Pancreas (tissue), 10 donors: ENCODE results near the gene SOSTDC1. TPM values are rescaled to one million over a fixed set of nuclear protein-coding genes. Genes with fewer than 3 reads are reported as not detected.

Experiments
- ATAC-seq, 4 donors: fragments of 200-7000 bp; cut with Tn5 transposase; one replicate each; pipeline versions ENCODE4 v1.8.0 to v1.9.1; 2020; ENCODE audit warnings: mild to moderate bottlenecking in 4 of 4, moderate library complexity in 4 of 4
- DNase-seq, 6 donors: peaks; one replicate each; pipeline ENCODE4 v3.0.0-alpha.2; 2020
- FAIRE-seq: peaks from 2 replicates; lab custom pipeline; 2012; peaks lifted over from hg19 to GRCh38; lab: Jason Lieb, UNC
- H3K27ac ChIP-seq, 4 donors: fragments of 200-600 bp; sonication (generic); 1 replicate in 3 of 4; 2 replicates in 1 of 4; pipeline versions ENCODE4 v1.5.0 to v1.8.0; 2020
- H3K27me3 ChIP-seq, 4 donors: fragments of 200-600 bp; one replicate each; pipeline ENCODE4 v1.8.0; 2021
- H3K36me3 ChIP-seq, 3 donors: fragments of 200-600 bp; sonication (generic) in 1 of 3; one replicate each; pipeline versions ENCODE4 v1.5.0 to v1.8.0; 2020 to 2021
- H3K4me1 ChIP-seq, 3 donors: fragments of 200-600 bp; one replicate each; pipeline ENCODE4 v1.8.0; 2021
- H3K4me3 ChIP-seq, 4 donors: fragments of 200-600 bp; sonication (generic) in 2 of 4; one replicate each; pipeline versions ENCODE4 v1.5.0 to v1.8.0; 2020 to 2021
- H3K9me3 ChIP-seq, 4 donors: fragments of 200-600 bp; one replicate each; pipeline ENCODE4 v1.8.0; 2021
- CTCF ChIP-seq, 4 donors: fragments of 200-600 bp; sonication (generic) in 3 of 4; IDR thresholded peaks; one replicate each; pipeline versions ENCODE4 v1.5.0 to v1.8.0; 2021; ENCODE audit warnings: antibody characterized with exemption in 4 of 4
- WGBS, 2 donors: extraction: QIAGEN DNeasy Blood & Tissue Kit; methylation state at CpG; one replicate each; pipeline ENCODE4 v1.1.7; 2013; 5-methylcytosine and 5-hydroxymethylcytosine counted together
- intact Hi-C, 3 donors: fragments of 100-400 bp; cut with DNase I; formaldehyde crosslinking; loops; one replicate each; pipeline versions ENCODE4 v1.11.1 to v1.14.2; 2022
- polyA plus RNA-seq, 2 donors: library from polyadenylated mRNA; stranded (reverse); fragments of 200-250 nt; gene quantifications; one replicate each; pipeline ENCODE4 v1.2.3, GENCODE V29; 2013
- total RNA-seq, 6 donors: library from RNA; stranded (reverse); fragmentation: NEBNext Ultra II Directional in 4 of 6; extraction: Animal tissue kit (Norgen Biotek cat#: 25700) in 4 of 6; gene quantifications; one replicate each; pipeline versions ENCODE4 v1.2.1 to v1.2.4, GENCODE V29; 2021 to 2023
- donor health status: healthy with polysubstance abuse.
- donor health status: DM: no; HTN: no; CAD: no; lungs with moderate emphysema.
- donor health status: DM: no; HTN: no; CAD: no.
- donor health status: control.
- donor health status: control.
- donor health status: Bipolar disorder and iron deficiency.
- donor health status: DM: yes; HTN: yes; CAD: no.
- donor health status: DM: no; HTN: no; CAD: no.
- donor health status: DM: no; HTN: no; CAD: no.
- donor health status: DM: yes; HTN: yes; CAD: no.

SOSTDC1 gene
- total and polyA plus RNA-seq, 8 donors, result 0.12 to 1.3 (median 0.21) TPM; not detected in 3

GRCh38 chr7:16422917-16423316 is 42.6 kb downstream of the SOSTDC1 start:
- 83 to 90% methylated on average over 3 of the region's 3 CpGs for WGBS, 2 donors
- Histone ChIP-seq H3K4me3 (no peak overlapping the region), H3K36me3 (no peaks in the 10 kb centered on the region), H3K27ac (no peak overlapping the region), H3K27me3 (no peaks in the 10 kb centered on the region), H3K4me1 (peaks cover 0 to 13% (median 9%) of the 10 kb centered on the region in 3 donors), H3K9me3 (no peaks in the 10 kb centered on the region)
- no peak for FAIRE-seq
- TF ChIP-seq CTCF (IDR thresholded peaks at IDR 0.05), result no peak
- DNase-seq, result no peak
- ATAC-seq, result no peak
- intact Hi-C loops, result no loop called here

GRCh38 chr7:16422103-16422435 is 43.5 kb downstream of the SOSTDC1 start:
- Histone ChIP-seq H3K4me1 (peaks cover 0 to 13% (median 9%) of the 10 kb centered on the region in 3 donors), H3K36me3 (no peaks in the 10 kb centered on the region), H3K27ac (peak overlapping the region; percentile 93 to 99 (median 96)), H3K9me3 (no peaks in the 10 kb centered on the region), H3K27me3 (no peaks in the 10 kb centered on the region), H3K4me3 (peak overlapping the region in 1 of 4 donors; percentile 79)
- ATAC-seq (no peak), FAIRE-seq (no peak), DNase-seq (no peak)
- WGBS, 2 donors, result 44 to 65% methylated on average over 1 of the region's 1 CpG
- TF ChIP-seq CTCF (IDR thresholded peaks at IDR 0.05), result no peak
- intact Hi-C loops, result no loop called here

- peaks cover 0 to 13% (median 9%) of the 10 kb centered on the region in 3 donors for H3K4me1 ChIP-seq
- H3K27ac ChIP-seq, result peak within 1 kb of the TSS; percentile 93 to 99 (median 96)
- no peaks in the 10 kb centered on the region for H3K36me3 ChIP-seq
- no peak for TF ChIP-seq CTCF (IDR thresholded peaks at IDR 0.05)
- peak; percentile 32 to 80 (median 48) for DNase-seq
- H3K9me3 ChIP-seq, result no peaks in the 10 kb centered on the region
- H3K27me3 ChIP-seq, result no peaks in the 10 kb centered on the region
- ATAC-seq, result peak; percentile 56 to 70 (median 61)
- H3K4me3 ChIP-seq, result peak within 1 kb of the TSS; percentile 47 to 79 (median 62)
- 6 to 9% methylated on average over 42 to 50 of the region's 50 CpGs for WGBS, 2 donors
- no peak for FAIRE-seq
- intact Hi-C loops, result no loop called here
Measured at GRCh38 chr7:16421333-16422102, 44.0 kb downstream of the SOSTDC1 start, which contains the start of gene CRPPA. CRPPA (minus strand) TSS chr7:16421538; CDS start chr7:16421322, 216 bp downstream.

- Histone ChIP-seq H3K4me1 (peaks cover 0 to 13% (median 9%) of the 10 kb centered on the region in 3 donors), H3K36me3 (no peaks in the 10 kb centered on the region), H3K27me3 (no peaks in the 10 kb centered on the region), H3K4me3 (peak overlapping the region; percentile 47 to 79 (median 62)), H3K9me3 (no peaks in the 10 kb centered on the region), H3K27ac (peak overlapping the region; percentile 93 to 99 (median 96))
- WGBS, 2 donors, result 0 to 1% methylated on average over 41 to 56 of the region's 56 CpGs
- FAIRE-seq (no peak), ATAC-seq (peak; percentile 85 to 93 (median 88)), DNase-seq (peak; percentile 83 to 94 (median 86))
- intact Hi-C loops, result no loop called here
- TF ChIP-seq CTCF (IDR thresholded peaks at IDR 0.05), result peak in 1 of 4 donors; percentile 25
Measured at GRCh38 chr7:16420649-16421332, 44.7 kb downstream of the SOSTDC1 start.
